Forelimb muscle (tissue), 1 donor: Measurements from ENCODE around the gene SNX32. TPM values are rescaled to one million over a fixed set of nuclear protein-coding genes. Genes with fewer than 3 reads are reported as not detected.

ENCODE experiments used
- DNase-seq: peaks from one replicate; pipeline ENCODE4 v3.0.0-alpha.2; 2013; ENCODE audit warnings: low read depth
- polyA plus RNA-seq: library from polyadenylated mRNA; unstranded; fragments of 120-200 nt; gene quantifications from one replicate; pipeline ENCODE4 v1.2.1, GENCODE V29; 2013; ENCODE audit not compliant: insufficient read length

SNX32 gene
- polyA plus RNA-seq, 1 donor: 1.8 TPM

DNA sequence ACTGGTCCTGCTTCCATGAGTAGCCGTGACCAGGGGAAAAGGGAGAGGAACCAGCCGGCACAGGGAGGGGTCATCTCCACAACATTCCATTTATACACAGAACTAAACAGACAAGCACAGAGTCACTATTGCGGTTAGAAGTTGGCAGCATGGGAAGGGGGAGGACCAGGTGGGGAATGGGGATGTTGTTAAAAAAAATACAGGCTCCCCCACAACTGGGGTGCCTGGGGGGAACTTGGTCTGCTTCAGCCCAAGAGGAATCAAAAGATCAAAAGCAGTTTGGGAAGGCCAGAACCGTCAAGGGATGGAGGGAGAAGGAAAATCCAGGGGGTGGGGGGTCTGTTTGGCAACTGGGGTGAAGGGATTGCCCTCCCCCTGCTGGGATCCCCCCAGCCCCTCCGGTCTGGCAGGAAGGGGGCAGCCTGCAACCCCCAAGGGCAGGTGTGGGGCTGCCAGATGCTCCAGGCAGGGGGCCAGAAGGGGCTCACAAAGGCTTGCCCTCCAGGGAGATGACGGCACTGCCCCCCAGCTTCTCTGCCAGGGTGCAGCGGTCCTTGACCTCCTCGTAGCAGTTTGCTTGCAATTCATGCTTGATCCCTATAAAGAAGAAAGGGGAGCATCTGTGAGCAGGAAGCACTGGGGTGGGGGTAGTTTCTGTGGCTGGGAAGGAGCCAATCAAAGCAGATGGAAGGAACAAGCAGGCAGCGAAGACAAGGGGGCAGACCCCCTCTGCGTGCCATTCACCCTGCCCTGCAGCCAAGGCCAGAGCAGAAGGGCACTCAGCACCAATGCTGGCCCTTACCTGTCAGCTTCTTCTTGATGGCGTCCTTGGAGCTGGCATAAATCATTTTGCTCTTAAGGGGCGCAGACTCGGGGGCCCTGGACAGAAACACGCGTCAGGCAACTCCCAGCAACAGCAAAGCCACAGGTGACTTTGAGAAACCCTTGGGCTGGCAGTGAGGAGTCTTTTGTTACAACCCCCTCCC lies 21.4 kb downstream of the SNX32 start:
- DNase-seq: no peak

DNA sequence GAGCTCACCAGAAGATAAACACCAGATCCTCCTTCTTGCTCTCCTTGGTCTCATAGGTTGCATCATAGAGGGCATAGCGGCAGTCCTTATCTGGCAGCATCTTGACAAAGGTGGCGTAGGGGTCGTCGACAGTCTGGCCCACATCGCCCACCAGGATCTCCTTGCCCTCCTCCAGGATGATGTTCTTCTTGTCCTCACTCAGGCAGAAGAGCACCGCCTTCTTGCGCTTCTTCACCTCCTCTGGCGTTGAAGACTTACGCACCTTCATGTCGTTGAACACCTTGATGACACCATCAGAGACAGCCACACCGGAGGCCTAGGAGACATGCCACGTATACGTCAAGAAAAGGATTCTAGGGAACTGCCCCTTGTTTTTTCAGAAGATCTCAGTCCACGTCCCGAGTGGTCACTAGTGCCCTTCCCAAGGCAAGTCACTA lies 22.2 kb downstream of the SNX32 start:
- no peak for DNase-seq

- DNase-seq: no peak
Observed at GRCh38 chr11:65856689-65857499, 23.1 kb downstream of the SNX32 start.

DNA sequence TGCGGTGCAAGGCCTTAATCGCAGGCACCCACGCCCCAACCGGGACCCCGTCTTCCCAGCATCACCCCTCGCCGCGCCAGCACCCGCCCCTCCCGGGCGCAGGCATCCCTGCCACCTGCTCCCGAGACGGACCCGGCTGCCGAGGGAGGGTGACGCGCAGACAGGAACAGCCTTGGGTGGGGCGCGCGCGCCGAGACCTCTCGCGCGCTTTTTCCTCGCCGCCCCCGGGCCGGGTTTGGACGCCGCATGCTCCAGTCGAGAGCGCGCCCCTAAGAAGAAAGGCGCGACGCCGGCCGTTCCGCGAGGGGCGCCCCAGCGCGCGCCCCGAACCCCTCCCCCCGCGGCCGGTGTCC lies 23.7 kb downstream of the SNX32 start:
- no peak for DNase-seq

DNA sequence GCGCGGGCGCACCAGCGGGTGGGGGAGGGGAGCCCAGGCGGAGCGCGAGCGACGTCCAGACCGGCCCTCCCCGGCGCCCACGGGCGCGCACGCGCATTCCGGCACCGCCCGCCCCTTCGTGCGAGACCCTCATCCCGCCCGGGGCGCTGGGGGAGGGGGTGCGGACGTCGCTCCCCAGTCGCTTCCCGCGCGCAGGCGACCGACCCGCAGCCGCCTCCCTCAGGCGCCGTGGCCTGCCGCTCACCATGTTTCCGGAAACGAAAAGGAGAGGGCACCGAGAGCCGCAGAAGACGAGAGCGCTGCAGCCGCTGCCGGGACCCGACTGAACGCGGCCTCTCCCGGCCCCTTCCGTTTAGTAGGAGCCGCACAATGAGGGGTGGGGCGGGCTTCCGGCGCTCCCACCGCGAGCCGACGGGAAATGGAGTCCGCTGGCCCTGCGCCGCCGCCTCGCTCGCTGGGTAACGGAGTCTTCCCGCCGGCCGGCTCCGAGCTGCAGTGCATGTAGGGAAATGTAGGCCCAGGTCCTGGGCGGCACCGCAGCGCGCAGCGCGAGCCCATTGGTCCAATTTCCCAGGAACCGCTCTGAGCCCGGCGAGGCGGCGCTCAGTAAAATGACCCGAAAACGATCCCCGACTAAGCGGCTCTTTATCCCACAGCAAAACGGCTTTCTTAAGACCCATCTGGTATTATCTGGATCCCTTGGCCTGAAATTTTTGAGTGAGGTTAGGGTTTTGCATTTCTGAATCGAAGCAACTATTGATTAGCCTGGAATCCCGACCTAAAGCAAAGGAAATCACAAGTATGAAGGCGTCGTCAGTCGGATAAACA lies 24.3 kb downstream of the SNX32 start, which contains the start of gene CFL1:
Gene CFL1, minus strand, starts transcription at position 328 of the 828 bp plus-strand sequence. Its CDS starts 81 bp downstream, at position 247.
- DNase-seq: peak; percentile 92

GRCh38 chr11:65858681-65859087 lies 24.9 kb downstream of the SNX32 start:
- DNase-seq: no peak

- DNase-seq: peak; percentile 83
Observed at GRCh38 chr11:65859095-65859811, 25.5 kb downstream of the SNX32 start.

DNA sequence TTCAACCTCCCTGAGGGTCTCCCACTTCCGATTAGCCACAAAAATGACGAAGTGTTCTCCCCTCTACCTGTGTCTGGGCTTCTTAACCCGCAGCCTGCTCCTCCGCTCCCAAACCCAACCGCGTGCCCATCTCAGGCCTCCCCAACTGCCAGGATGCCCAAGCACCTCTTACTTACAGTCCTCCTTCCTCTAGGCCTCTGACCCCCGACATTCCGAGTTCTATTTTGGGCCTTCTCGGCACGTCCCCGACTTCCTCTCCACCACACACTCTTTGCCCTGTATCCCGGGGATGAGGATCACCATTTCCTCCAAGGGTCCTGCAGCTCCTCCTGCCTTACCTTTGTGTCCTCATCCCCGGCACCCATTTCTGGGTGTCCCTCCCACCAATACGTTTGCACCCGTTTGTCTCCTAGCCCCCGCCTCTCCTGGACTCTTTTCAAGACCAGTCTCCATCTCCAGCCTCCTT lies 26.1 kb downstream of the SNX32 start:
- no peak for DNase-seq

DNA sequence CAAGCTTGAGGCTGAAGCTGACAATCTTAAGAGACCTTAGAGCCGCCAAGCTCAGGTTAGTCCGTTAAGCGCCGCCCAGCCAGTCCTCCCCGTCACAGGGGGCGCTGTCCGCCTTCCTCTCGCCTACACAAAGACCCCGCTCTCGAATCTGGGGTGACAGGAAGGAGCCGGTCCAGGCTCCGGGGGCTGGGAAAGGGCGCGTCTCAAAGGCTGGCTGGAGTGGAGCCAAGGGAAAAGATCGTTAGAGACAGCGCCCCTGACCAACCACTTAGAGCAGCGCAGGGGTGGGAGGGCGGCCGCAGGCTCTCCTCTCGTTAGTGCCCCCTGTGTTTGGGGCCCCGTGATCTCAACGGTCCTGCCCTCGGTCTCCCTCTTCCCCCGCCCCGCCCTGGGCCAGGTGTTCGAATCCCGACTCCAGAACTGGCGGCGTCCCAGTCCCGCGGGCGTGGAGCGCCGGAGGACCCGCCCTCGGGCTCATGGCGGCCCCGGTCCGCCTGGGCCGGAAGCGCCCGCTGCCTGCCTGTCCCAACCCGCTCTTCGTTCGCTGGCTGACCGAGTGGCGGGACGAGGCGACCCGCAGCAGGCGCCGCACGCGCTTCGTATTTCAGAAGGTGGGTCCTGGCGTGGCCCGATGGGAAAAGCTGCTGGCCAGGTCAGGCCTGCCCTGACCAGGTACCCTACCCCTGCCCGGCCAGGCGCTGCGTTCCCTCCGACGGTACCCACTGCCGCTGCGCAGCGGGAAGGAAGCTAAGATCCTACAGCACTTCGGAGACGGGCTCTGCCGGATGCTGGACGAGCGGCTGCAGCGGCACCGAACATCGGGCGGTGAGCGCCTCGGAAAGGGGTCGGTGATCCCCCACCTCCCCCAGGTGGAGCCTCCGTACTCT lies 26.8 kb downstream of the SNX32 start, which contains the start of gene MUS81:
Gene MUS81, plus strand, starts transcription at position 156 of the 887 bp plus-strand sequence. Its CDS starts 321 bp downstream, at position 477.
- DNase-seq: peak; percentile 91

- DNase-seq: no peak
Observed at GRCh38 chr11:65861165-65861505, 27.4 kb downstream of the SNX32 start.

DNA sequence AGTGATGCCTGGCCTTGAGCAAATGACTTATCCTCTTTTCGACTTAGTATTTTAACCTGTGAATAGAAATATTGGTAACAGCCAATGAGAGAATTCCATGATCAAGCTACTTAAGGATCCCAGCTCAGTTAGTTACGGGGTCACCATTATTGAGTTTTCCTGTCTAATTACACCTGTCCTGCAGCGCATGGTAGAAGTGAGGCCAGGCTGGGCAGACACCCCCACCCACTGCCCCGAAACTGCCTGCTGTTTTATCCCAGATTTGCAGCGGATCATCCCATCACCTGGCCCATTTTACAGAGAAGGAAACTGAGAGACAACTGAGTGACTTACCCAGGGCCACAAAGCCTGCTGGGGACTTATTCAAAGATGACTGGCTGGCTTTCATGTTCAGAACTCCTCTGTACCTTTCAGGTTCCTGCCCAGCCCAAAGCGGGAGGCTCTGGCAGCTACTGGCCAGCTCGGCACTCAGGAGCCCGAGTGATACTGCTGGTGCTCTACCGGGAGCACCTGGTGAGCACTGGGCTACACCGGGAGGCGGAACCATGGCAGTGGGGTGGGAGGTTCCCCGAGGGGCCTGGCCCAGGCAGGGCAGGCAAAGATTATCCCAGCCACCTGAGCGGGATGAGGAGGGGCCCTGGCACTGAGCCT lies 27.9 kb downstream of the SNX32 start:
- no peak for DNase-seq

GRCh38 chr11:65862191-65862735 lies 28.5 kb downstream of the SNX32 start:
- no peak for DNase-seq

DNA sequence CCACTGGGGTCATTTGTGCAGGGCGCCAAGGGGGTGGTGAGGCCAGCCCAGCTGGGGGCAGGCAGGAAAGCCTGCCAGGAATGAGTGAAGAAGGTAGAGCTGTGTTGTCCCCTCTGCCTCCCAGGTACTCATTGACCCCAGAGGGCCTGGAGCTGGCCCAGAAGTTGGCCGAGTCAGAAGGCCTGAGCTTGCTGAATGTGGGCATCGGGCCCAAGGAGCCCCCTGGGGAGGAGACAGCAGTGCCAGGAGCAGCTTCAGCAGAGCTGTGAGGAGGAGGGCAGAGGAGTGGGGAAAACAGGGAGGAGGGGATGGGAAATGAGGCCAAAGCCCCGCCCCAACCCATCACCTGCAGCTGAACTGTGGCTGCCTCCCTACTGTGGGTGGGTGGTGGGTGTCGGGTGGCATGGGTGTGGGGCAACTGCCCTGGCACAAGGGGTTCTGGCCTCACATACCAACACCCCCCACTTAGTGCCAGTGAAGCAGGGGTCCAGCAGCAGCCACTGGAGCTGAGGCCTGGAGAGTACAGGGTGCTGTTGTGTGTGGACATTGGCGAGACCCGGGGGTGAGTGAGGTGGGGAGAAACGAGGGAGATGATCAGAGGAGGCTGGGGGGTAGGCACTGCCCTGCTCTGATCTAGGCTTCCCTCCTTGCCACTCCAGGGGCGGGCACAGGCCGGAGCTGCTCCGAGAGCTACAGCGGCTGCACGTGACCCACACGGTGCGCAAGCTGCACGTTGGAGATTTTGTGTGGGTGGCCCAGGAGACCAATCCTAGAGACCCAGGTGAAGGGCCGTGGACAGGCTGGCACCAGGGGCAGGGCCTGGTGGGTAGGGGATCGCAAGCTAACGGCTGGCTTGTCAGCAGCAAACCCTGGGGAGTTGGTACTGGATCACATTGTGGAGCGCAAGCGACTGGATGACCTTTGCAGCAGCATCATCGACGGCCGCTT lies 29.5 kb downstream of the SNX32 start:
- DNase-seq: no peak

DNA sequence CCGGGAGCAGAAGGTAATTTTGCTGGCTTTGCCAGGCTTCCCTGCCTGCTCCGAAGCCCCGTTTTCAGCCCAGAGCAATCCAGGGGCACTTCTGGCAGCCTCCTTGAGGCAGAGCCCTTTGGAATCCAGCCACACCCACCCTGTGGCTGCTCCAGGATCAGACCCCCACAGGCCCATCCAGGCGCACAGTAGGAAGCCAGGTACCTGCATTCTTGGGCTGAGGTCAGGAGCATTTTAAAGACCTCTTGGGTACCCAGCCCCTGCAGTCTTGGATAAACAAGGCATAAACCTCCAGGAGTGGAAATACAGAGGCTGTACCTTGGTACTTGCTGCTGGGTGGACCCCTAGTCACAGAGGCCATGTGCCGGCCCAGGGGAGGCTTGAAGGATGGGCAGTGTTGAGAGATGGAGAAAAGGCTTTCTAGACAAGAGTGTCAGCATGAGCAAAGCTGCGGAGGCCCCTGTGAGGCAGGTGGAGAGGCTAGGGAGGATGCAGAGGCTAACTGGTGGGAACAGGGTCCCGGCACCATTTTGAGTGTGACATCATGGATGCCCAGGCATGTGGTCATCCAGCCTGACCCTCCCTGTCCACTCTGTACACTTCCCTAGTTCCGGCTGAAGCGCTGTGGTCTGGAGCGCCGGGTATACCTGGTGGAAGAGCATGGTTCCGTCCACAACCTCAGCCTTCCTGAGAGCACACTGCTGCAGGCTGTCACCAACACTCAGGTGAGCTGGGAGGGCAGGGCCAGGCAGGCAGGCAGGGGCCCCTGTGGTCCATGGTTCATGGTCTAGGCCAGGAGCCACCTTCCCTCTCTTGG lies 30.3 kb downstream of the SNX32 start:
- DNase-seq: no peak

- DNase-seq: no peak
Observed at GRCh38 chr11:65864706-65865471, 31.1 kb downstream of the SNX32 start.

DNA sequence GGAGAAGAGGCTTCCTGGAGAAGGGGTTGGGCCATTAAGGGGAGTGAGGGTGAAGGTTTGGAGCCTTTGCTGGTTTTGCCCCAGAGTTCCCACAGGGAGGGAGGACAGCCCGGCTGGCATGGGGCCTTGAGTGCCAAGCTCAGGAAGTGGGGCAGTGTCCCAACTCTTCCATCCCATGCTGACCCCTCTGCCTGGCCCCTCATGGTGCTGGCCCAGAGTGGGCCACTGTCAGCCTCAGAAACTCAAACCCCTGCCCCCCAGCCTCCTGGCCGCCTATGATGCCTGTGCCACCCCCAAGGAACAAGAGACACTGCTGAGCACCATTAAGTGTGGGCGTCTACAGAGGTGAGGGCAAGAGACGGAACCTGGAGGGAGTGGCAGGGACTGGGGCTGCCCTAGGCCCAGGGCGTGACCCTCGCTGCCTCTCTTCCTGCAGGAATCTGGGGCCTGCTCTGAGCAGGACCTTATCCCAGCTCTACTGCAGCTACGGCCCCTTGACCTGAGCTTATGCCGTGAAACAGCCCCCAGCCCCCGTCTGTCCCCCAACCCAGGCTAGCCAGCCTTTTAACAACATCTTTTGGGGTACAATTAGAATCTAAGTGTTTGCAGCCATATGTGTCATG lies 31.9 kb downstream of the SNX32 start:
- DNase-seq: no peak
